Upper lobe of left lung (tissue), 6 donors: Measurements from ENCODE around the gene MYT1. TPM values are rescaled to one million over a fixed set of nuclear protein-coding genes. Genes with fewer than 3 reads are reported as not detected.

Experiments used
- ATAC-seq, 2 donors: fragments of 200-7000 bp; cut with Tn5 transposase; one replicate each; pipeline ENCODE4 v1.9.1; 2022; ENCODE audit warnings: mild to moderate bottlenecking in 2 of 2, moderate library complexity in 2 of 2; ENCODE audit not compliant: low FRiP score in 2 of 2
- DNase-seq, 2 donors: peaks; one replicate each; pipeline ENCODE4 v3.0.0-alpha.2; 2019 to 2020
- H3K27ac ChIP-seq, 4 donors: fragments of 200-600 bp; sonication (generic); one replicate each; pipeline ENCODE4 v1.5.1; 2016 to 2019
- H3K27me3 ChIP-seq, 4 donors: fragments of 200-600 bp; sonication (generic); one replicate each; pipeline ENCODE4 v1.5.1; 2017 to 2019
- H3K36me3 ChIP-seq, 4 donors: fragments of 200-600 bp; sonication (generic); one replicate each; pipeline ENCODE4 v1.5.1; 2016 to 2019
- H3K4me1 ChIP-seq, 4 donors: fragments of 200-600 bp; sonication (generic); one replicate each; pipeline ENCODE4 v1.5.1; 2018 to 2019
- H3K4me3 ChIP-seq, 4 donors: fragments of 200-600 bp; sonication (generic); one replicate each; pipeline ENCODE4 v1.5.1; 2017 to 2019; ENCODE audit warnings: mild to moderate bottlenecking in 2 of 4, moderate library complexity in 1 of 4
- H3K9me3 ChIP-seq, 4 donors: fragments of 200-600 bp; sonication (generic); one replicate each; pipeline ENCODE4 v1.5.1; 2018 to 2019
- EP300 ChIP-seq, 4 donors: sonication (generic); formaldehyde crosslinking; IDR thresholded peaks; one replicate each; pipeline ENCODE4 v1.5.1; 2017; ENCODE audit warnings: antibody characterized with exemption in 4 of 4, control low read depth in 2 of 4
- POLR2A ChIP-seq, 4 donors: fragments of 450-650 bp; IDR thresholded peaks; one replicate each; pipeline ENCODE4 v1.5.1; 2016 to 2017; ENCODE audit warnings: antibody characterized with exemption in 4 of 4, mild to moderate bottlenecking in 2 of 4
- POLR2AphosphoS5 ChIP-seq, 2 donors: sonication (generic); formaldehyde crosslinking; IDR thresholded peaks; one replicate each; pipeline ENCODE4 v1.5.1; 2017; ENCODE audit warnings: antibody characterized with exemption in 2 of 2
- WGBS, 2 donors: methylation state at CpG; one replicate each; pipeline ENCODE4 v1.1.5; 2017 to 2018; 5-methylcytosine and 5-hydroxymethylcytosine counted together
- total RNA-seq, 6 donors: library from RNA; depleted of rRNA in 4 of 6; stranded (reverse); fragments of >200 nt in 4 of 6; gene quantifications; one replicate each; pipeline versions ENCODE4 v1.1.0 to v1.2.1, GENCODE V29; 2016 to 2021
- TF ChIP-seq, protein P1 (sequence below), 6 experiments: fragments of 450-650 bp in 4 of 6; fragments of 200-600 bp in 2 of 6; sonication (generic) in 2 of 6; IDR thresholded peaks; one replicate each; pipeline ENCODE4 v1.5.1; 2016 to 2019; ENCODE audit warnings: antibody characterized with exemption in 6 of 6
- donor health status: DM: no; HTN: no; CAD: no; lungs with moderate emphysema.
- donor health status: DM: no; HTN: yes; CAD: no; lungs with severe emphysema.

MYT1 gene
- total RNA-seq, 6 donors from 2014 or later, result 0.09 to 3.1 TPM; not detected in 4

DNA sequence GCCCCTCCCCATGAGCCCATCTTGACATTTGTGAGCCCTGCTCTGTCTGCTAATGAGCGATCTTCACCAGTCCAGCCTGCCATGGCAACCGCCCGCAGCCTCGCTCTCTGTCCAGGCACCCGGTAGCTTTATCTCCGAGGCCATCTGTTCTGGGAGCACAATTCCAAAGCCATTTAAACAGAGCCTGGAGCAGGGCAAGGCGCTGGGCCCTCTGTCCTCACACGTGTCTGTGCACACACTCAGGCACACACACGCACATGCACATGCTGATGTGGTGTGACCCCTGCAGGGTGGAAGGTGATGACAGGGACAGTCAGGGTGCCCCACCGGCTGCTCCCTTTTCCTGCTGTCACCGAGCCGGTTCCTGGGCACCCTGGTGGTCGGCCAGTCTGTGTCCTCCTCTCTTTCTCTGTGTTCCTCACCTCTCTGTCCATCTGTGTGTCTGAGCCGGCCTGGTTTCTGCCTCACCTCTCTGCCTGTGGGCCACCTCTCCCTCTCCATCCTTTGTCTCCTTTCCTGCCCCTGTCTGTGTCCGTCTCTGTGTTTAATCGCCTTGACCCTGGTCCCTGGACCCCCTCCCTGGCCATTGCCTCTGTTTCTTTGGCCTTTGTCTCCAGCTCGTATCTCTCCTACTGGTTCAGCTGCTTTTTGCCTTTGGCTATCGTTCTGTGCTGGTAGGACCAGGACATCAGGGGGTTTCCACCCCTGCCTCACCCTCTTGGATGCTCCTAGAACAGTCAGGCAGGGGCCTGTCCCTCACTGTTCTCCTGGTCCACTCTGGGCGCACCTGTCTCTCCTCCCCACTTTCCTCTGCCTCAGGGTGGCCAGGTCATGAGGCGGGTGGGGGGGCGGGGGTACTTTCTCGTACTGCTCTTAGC lies 8.8 kb upstream of the MYT1 start:
- peak in 1 of 2 donors; percentile 49 for DNase-seq
- Histone ChIP-seq H3K36me3 (no peaks in the 10 kb centered on the region), H3K4me1 (no peaks in the 10 kb centered on the region), H3K27ac (no peak overlapping the region), H3K27me3 (peaks cover 0 to 11% (median under 1%) of the 10 kb centered on the region in 4 donors), H3K9me3 (no peaks in the 10 kb centered on the region), H3K4me3 (no peak overlapping the region)
- ATAC-seq, result no peak
- TF ChIP-seq, protein P1, sequence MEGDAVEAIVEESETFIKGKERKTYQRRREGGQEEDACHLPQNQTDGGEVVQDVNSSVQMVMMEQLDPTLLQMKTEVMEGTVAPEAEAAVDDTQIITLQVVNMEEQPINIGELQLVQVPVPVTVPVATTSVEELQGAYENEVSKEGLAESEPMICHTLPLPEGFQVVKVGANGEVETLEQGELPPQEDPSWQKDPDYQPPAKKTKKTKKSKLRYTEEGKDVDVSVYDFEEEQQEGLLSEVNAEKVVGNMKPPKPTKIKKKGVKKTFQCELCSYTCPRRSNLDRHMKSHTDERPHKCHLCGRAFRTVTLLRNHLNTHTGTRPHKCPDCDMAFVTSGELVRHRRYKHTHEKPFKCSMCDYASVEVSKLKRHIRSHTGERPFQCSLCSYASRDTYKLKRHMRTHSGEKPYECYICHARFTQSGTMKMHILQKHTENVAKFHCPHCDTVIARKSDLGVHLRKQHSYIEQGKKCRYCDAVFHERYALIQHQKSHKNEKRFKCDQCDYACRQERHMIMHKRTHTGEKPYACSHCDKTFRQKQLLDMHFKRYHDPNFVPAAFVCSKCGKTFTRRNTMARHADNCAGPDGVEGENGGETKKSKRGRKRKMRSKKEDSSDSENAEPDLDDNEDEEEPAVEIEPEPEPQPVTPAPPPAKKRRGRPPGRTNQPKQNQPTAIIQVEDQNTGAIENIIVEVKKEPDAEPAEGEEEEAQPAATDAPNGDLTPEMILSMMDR (IDR thresholded peaks at IDR 0.05), result no peak
- TF ChIP-seq POLR2A (IDR thresholded peaks at IDR 0.05) (no peak), POLR2AphosphoS5 (IDR thresholded peaks at IDR 0.05) (no peak), EP300 (IDR thresholded peaks at IDR 0.05) (no peak)
- 75 to 76% methylated on average over 21 to 22 of the region's 22 CpGs for WGBS, 2 donors

DNA sequence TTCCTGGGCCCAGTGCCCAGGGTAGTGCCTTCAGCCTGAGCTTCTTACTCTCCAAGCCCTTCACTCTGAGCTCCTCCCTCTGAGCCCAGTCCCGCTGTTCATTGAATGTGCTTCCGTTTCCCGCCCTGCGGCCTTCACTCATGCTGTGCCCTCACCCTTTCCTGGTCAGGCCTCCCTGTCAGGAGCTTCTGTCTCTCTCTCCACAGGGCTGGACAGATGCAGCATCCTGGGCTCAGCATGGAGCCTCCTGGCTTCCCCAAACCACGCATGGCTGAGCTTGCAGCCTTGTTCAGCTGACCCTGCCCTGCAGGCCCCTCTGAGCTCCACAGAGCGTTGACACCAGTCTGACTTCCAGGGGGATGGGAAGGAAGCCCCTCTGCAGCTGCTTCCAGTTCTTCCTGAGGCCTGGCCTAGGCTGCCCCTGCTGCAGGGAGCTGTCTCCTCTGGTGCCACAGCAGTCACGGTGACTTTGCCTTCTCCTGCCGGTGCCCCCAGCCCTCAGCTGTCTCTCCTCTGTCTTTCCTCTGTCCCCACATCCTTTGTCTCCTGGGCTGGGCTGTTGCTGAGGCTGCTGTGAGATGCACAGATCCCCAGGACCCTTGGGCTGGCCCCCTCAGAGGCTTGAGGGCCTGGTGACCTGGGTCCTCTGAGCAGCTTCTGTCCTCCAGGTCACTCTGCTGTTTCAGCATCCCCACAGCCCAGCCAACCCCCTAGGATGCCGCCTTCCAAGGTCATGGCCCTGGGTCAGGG lies 7.9 kb upstream of the MYT1 start:
- Histone ChIP-seq H3K9me3 (no peaks in the 10 kb centered on the region), H3K27me3 (peaks cover 0 to 19% (median 2%) of the 10 kb centered on the region in 4 donors), H3K4me1 (no peaks in the 10 kb centered on the region), H3K4me3 (no peak overlapping the region), H3K27ac (no peak overlapping the region), H3K36me3 (no peaks in the 10 kb centered on the region)
- DNase-seq (peak in 1 of 2 donors; percentile 52), ATAC-seq (no peak)
- 43 to 45% methylated on average over 7 to 9 of the region's 9 CpGs for WGBS, 2 donors
- TF ChIP-seq, protein P1 (IDR thresholded peaks at IDR 0.05), result no peak
- TF ChIP-seq POLR2AphosphoS5 (IDR thresholded peaks at IDR 0.05) (no peak), POLR2A (IDR thresholded peaks at IDR 0.05) (no peak), EP300 (IDR thresholded peaks at IDR 0.05) (no peak)

DNA sequence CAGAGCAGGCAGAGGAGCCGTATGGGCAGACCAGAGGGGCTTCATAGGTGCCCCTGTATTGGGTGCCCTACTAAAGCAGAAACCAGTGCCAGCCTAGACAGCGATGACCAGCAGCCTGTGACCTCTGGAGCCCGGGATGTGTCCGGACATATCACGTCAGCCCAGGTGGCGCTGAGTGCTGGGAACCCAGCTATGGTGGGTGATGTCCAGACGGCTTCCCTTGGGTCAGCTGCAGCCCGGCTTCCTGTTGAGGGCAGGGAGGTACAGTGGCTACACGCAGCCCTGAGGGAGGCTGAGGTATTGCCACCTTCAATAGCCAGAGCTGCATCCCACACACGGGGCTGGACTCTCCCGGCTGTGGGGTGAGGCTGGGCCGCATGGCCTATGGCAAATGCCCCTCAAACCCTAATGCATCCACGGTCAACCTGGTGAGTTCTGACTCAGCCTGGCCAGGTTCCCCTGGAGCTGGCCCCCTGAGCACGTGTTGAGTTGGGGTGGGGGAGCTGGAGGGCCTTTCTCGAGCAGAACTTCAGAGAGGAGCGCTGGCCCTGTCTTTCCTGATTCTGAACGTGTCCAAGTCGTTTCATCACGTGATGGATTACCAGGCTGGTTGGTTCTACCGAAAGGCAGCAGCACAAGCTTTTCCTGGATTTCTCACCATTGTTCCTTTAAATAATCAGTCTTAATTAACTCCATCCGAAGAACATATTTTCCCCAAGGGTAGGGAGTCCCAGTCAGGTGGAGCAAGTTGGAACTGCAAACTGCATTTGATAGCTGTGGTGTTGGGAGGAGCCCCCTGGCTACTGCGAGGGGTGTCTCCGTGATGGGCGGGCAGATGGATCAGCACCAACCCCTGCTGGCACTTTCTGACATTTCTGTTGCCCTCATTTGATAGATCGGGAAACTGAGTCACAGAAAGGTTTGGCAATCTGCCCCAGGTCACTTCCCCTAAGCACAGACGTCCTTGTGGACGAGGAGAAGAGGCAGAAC lies 7.1 kb upstream of the MYT1 start:
- H3K27me3 ChIP-seq, result peaks cover 0 to 26% (median 5%) of the 10 kb centered on the region in 4 donors
- whole genome bisulfite sequencing, 2 donors, result 61 to 74% methylated on average over 17 to 26 of the region's 27 CpGs
- peak in 1 of 2 donors; percentile 51 for DNase-seq

DNA sequence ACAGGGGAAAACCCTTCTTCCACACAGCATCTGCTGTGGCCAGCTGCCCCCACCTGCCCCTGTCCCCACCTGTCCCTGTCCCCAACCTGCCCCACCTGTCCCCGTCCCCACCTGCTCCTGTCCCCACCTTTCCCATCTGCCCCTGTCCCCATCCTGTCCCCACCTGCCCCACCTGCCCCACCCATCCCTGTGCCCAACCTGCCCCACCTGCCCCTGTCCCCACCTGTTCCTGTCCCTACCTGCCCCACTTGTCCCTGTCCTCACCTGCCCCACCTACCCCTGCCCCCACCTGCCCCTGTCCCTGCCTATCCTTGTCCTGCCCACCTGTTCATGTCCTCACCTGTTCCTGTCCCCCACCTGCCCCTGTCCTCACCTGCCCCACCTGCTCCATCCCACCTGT lies 6.4 kb upstream of the MYT1 start:
- no peak for TF ChIP-seq POLR2AphosphoS5 (IDR thresholded peaks at IDR 0.05)
- TF ChIP-seq, protein P1 (IDR thresholded peaks at IDR 0.05), result no peak
- no peak for TF ChIP-seq POLR2A (IDR thresholded peaks at IDR 0.05)
- no peak for TF ChIP-seq EP300 (IDR thresholded peaks at IDR 0.05)
- Histone ChIP-seq H3K9me3 (no peaks in the 10 kb centered on the region), H3K4me3 (no peak overlapping the region), H3K27me3 (peaks cover 0 to 32% (median 5%) of the 10 kb centered on the region in 4 donors), H3K27ac (no peak overlapping the region), H3K36me3 (no peaks in the 10 kb centered on the region), H3K4me1 (no peaks in the 10 kb centered on the region)
- ATAC-seq, result no peak
- 60 to 100% methylated on average over 1 of the region's 1 CpG for WGBS, 2 donors
- no peak for DNase-seq

More for the DNA sequence above, 7.1 kb upstream of the MYT1 start:
- TF ChIP-seq EP300 (IDR thresholded peaks at IDR 0.05), result no peak
- ATAC-seq, result no peak
- H3K9me3 ChIP-seq, result no peaks in the 10 kb centered on the region
- no peaks in the 10 kb centered on the region for H3K36me3 ChIP-seq
- H3K27ac ChIP-seq, result no peak overlapping the region
- no peaks in the 10 kb centered on the region for H3K4me1 ChIP-seq
- H3K4me3 ChIP-seq, result no peak overlapping the region
